Activated effector memory CD4-positive, alpha-beta T cell treated with anti-CD3 and anti-CD28 coated beads, Interleukin-2, amount 50 U/mL, for 16 hours (primary cell): ENCODE measurements around the gene APLF.
"Not testable (repeated sequence)": the region's sequence is repeated elsewhere in the genome, so short reads cannot be mapped to it uniquely, and the experiment has no call there.

ENCODE experiments used
- DNase-seq: peaks from one replicate; pipeline ENCODE4 v3.0.0-alpha.2; 2020

The APLF gene

DNA sequence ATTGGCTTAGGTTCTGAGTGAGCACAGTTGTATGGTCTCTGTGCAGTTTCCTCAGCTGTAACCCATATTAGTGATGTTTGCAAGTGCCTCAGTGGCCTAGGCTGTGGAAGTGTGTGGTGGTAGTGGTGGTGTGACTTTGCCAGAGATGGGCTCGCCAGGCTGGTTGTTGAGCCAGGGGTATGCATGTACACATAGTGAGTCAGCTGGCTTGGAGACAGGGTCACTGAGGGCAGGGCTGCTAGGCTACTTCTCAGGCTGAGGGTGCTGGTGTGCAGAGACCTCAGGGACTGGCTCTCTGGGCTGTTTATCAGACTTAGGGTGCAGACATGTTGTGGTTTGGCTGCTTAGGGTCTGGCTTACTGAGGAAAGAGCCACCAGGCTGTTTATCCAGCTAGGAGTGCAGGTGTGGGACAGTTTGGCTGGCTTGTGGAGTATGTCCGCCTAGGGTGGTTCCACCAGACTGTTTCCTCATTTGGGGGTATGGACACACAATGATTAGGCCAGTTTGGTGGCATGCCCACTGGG, 15.0 kb downstream of the APLF start:
- DNase-seq: no peak

DNA sequence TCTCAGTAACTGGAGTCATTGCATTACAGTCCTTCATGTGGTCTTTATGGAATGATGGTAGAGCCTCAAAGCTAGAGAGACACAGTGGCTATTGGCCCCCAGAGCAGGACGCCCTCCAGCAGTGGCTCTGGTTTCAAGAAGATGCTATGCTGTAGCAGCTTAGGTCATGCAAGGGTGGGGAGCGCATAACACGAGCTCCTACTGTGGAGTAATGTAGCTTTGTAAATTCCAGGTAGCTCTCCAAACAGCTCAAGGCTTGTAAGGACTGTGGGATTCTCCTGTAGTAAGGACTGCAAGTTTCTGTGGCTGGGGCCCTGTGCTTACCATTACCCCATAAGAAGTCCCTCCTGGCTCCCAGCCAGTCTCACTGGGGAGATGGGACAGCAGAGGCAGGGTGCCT, 15.6 kb downstream of the APLF start:
- no peak for DNase-seq

DNA sequence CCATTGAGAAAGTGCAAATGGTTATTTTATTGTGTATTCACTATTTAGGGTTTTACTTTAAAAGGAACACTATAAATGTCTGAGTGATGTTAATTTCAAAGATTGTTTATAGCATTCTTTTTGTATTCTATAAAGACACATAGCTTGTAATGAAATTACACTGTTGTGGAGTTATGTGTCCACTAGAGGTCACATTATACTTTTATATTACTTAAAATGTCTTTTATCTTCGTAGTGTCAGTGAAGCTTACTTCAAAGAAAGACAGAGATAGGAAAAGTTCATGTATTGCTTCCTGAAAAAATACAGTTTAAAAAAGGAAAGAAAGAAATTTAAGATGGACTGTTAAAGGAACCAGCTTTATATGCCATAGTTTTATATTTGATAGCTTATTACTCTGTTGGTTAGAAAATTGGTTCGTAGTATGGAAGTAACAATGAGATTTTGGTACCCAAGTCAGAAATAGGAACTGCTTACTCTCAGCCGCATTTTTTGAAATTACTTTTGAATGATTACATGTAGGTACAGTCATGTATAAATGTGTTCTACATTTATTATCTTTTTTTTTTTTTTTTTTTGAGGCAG, 20.5 kb downstream of the APLF start:
- DNase-seq: no peak

DNA sequence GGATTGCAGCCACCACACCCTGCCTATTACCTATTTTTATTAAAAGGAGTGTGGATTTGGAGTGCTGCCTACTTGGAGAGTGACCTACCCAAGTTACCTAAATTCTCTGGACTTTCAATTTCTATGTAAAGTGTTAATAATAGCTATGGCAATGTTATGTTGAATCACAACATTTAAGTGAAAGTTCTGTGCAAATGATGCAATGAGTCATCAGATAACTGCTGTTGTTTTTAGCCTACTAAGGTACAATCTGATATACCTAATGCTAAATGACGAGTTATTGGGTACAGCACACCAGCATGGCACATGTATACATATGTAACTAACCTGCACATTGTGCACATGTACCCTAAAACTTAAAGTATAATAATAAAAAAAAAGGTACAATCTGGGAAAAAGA, 21.2 kb downstream of the APLF start:
- not testable (repeated sequence) for DNase-seq

DNA sequence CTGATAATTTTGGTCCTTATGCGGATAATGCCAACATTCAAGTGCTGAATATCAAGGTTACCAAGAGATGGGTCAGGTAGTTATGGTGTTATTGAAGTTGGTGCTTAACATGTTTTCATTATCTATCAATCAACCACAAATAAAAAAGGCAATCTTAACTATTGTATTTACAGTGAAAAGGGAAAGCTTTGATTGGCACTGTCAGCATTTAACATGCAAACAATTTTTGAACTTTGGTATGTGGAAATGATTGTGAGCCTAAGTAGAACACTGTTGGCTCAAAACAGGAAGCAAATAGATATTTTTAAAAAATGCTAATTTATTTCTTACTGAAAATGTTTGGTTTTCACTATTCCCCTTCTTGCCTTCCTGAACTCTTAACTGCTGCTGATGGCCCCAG, 21.9 kb downstream of the APLF start:
- no peak for DNase-seq

DNA sequence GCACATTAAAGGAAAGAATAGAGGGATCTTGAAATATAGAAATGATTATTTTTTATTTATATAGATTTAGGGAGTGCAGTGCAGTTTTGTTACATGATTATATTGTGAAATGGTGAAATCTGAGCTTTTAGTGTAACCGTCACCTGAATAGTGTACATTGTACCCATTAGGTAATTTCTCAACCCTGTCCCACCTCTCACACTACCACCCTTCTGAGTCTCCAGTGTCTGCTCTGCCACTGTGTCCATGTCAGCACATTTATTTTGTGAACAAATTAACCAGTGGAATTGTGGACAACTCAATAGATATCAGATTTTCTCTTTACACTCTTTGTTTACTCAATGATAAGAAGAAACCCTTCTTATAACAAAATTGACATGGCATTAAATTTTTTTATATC, 24.2 kb downstream of the APLF start:
- DNase-seq: no peak

DNA sequence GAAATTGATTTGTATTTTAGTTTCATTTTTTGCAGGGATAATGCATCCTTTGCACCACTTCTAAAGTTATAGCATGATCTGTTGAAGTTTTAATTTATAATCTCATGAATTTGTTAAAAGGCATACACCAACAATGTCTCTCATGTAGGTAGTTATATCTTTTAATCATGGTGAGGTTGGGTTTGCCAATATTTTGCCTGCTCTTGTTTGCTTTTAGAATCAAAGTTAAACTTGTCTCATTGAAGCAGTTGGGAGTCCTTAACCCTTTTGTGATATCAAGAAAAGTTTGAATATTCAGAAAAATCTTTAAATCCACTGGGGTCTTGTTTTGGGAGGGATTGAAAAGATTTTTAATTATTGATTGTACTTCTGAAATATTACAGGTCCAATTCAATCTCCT, 31.7 kb downstream of the APLF start:
- no peak for DNase-seq

DNA sequence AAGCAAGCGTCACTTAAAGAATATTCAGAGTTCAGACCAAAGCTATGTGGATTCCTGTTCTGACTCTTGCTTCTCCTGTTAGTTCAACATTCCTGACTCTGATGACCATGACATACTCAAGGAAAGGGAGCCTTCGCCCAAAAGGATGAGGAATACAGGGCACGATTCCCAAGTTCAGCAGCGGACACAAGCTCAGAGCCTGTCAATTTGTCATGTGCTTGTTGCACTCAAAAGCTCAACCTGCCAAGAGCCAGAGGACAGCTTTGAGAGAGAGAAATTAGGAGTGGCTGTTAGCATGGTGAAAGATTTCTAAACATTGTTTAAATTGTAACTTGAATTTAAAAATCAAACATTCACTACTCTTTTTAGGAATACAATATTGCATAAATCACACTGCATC, 33.3 kb downstream of the APLF start:
- no peak for DNase-seq

DNA sequence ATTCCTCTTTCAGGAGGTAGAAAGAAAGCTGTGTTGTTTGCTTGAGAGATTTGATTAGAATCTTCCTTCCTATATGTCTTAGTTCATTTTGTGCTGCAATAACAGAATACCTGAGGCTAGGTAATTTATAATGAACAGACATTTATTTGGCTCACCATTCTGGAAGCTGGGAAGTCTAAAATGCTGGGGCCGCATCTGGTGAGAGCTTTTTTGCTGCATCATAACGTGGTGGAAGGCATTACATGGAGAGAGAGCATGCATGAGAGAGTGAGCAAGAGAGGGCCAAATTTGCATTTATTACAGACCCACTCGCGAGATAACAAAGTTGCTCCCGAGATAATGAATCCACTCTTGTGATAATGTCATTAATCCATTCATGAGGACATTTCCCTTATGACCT, 34.4 kb downstream of the APLF start:
- DNase-seq: no peak

DNA sequence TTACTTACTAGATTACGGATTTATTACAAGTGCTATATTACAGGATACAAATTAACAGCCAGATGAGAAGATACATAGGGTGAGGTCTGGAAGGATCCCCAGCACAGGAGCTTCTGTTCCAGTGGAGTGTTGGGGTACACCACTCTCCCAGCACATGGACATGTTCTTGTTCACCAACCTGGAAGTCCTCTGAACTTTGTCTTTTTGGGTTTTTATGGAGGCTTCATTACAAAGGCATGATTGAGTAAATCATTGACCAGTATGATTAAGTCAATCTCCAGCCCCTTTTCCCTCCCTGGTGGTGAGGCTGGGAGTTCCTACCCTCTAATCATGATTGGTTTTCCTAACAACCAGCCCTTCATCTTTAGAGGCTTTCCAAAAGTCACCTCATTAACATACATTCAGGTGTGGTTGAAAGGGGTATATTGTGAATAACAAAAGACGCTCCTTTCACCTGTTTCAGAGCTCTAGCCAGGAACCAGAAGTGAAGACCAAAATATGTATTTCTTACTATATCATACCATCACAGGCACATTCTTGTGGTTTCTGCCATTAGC, 38.3 kb downstream of the APLF start:
- DNase-seq: no peak

DNA sequence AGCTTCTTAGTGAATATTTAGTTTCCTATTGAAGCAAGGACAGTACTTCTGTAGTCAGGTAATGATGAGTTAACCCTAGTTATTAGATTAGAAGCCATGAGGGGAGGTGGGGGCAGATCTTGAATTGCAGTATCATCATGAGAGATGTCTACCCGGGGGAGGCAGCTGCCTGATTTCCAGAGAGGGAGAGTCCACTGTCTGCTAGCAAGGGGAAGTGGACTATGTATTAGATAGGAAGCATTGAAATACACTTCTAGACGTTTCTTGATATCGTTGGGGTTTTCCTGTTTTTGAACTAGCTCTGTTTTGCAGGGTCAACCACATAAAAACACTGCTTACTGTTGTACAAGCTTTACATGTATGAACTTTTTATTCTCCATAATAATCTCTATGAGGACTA, 38.8 kb downstream of the APLF start:
- DNase-seq: no peak

DNA sequence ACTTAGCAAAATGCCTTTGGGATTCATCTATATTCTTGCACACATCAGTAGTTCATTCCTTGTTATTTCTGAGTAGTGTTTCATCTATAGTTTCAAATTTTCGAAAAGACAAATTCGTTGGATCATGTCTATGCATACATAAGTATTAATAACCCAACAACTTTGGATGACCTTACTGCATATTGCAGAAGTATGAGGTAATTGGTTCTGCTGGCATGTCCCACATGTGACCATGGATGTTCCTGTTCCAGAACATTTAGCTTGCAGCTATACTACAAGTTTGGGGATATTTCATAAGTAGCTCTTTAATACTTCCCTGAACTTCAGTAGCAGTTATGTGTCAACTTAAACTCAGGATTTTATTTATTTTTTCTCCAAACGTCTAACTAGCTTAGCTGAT, 44.9 kb downstream of the APLF start:
- no peak for DNase-seq

DNA sequence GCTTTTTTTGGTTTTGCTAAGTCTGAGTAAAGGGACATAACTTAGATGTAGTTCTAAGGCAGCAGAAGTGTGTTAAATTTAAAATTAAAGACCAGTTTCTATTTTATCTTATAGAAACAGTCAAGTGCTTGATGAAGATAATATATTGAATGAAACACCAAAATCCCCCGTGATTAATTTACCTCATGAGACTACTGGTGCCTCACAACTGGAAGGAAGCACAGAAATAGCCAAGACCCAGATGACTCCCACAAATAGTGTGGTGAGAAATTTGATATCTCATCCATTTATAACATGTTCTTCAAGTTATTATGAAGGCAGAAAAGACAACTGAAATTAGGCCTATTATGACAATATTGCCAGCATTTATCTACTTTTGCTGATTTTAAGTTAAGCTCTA, 45.6 kb downstream of the APLF start:
- no peak for DNase-seq

DNA sequence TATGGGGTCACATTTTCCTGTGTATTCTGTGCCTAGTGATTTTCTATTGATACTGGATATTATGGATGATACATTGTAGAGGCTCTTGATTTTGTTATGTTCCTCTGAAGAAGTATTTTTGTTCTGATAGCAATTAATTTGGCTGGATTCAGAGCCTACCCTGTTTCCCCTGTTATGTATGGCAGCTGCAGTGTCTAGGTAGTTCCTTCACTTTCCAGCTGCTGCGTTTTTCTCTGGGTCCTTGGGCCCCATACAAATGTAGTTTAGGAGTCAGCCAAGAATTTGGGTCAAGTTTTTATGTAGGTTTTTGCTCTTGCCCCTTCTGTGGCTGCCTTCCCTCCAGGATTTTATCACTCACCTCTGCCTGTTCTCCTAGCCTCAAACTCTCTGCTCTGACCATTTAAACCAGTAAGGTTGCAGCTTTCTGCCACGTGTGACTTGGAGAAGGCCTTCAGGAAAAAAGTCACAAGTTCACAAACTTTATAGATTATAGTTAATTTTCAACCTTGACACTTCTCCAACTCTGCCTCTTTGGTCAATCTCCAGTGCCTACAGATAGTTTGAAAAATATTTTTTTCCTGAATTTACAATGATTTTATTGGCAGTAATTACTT, 47.0 kb downstream of the APLF start:
- DNase-seq: no peak

DNA sequence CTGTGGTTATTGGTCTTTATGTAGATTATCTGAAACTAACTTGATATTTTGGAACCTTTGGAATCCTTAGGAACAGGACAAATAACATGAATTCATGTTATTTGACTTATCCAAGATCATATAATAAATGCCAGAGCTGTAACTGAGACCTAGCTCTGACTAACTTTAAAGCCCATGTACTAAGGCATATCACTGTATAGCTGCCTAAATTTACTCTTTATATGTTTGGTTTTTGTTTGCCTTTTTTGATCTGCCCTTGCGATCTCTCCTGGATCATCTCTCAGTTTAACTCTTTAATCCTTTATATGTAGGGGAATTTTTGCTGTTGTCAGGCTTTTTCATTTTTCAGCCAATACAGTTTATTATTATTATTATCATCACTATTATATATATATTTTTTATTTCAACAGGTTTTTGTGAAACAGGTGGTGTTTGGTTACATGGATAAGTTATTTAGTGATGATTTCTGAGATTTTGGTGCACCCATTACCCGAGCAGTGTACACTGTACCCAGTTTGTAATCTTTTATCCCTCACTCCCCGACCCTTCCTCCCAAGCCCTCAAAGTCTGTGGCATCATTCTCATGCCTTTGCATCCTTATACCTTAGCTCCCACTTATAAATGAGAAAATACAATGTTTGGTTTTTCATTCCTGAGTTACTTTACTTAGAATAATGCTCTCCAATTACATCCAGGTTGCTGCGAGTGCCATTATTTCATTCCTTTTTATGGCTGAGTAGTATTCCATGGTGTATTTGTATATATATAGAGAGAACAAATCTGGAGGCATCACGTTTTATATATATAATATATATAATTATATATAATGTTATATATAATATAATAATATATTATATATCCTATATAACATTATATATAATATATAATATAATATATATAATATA, 48.9 kb downstream of the APLF start:
- no peak for DNase-seq

DNA sequence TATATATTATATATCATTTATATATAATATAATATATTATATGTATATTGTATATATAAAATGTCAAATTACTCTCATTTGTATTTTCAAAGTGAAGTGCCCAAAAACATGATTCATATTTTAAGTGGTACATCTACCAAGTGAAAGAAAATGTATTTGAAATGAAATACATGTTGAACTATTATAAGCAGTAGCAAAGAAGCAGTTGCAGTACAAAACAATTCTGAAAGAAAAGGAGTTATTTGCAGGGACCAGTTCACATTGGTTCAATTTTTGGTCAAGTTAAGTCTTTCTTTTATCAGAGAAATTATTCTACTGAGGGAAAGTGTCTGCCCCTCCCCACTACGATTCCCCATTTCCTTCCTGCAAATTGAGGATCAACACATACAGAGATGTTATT, 51.9 kb downstream of the APLF start:
- no peak for DNase-seq

DNA sequence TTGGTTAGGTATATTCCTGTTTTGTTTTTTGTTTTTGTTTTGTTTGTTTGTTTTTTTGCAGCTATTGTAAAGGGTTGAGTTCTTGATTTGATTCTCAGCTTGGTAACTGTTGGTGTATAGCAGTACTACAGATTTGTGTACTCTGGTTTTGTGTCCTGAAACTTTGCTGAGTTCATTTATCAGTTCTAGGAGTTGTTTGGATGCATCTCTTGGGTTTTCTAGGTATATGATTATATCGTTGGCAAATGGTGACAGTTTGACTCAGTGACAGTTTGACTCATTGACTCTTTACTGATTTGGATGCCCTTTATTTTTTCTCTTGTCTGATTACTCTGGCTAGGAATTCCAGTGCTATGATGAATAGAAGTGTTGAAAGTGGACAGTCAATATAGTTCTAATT, 53.7 kb downstream of the APLF start:
- no peak for DNase-seq

DNA sequence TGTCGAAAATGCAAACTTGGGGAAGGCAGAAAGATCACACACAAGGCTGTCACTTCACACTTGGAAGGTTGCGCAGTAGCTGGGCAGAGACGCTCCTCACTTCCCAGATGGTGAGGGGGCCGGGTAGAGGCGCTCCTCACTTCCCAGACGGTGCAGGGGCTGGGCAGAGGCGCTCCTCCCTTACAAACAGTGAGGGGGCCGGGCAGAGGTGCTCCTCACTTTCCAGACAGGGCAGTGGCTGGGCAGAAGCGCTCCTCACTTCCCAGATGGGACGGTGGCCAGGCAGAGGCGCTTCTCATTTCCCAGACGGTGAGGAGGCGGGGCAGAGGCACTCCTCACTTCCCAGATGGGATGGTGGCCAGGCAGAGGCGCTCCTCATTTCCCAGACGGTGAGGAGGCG, 59.6 kb downstream of the APLF start:
- not testable (repeated sequence) for DNase-seq

DNA sequence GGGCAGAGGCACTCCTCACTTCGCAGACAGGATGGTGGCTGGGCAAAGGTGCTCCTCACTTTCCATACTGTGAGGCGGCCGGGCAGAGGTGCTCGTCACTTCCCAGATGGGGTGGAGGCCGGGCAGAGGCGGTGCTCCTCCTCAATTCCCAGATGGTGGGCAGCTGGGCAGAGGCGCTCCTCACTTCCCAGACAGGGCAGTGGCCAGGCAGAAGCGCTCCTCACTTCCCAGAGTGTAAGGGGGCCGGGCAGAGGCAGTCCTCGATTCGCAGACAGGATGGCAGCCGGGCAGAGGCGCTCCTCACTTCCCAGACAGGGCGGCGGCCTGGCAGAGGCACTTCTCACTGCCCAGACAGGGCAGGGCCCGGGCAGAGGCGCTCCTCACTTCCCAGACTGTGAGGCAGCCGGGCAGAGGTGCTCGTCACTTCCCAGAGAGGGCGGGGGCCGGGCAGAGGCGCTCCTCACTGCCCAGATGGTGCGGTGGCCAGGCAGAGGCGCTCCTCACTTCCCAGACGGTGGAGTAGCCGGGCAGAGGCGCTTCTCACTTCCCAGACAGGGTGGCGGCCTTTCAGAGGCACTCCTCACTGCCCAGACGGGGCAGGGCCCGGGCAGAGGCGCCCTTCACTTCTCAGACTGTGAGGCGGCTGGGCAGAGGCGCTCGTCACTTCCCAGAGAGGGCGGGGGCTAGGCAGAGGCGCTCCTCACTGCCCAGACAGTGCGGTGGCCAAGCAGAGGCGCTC, 60.1 kb downstream of the APLF start:
- not testable (repeated sequence) for DNase-seq

DNA sequence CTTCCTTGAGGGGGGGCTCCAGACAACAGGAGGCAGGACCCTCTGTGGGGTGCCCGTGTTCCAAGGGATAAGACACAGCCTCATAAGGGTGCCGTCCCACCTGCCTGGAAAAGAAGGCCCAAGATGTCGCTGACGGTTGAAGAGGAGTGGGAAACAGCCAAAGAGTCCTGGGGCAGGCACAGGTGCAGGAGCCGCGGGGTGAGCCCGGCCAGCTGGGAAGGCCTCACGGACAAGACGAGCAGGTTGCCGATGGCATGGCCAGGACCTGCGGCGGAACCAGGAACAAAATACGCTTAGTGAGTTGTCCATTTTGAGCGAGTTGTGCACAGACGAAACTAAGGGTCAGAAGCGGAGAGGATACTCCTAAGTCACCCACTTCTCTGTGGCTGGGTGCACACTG, 61.8 kb downstream of the APLF start:
- DNase-seq: not testable (repeated sequence)

DNA sequence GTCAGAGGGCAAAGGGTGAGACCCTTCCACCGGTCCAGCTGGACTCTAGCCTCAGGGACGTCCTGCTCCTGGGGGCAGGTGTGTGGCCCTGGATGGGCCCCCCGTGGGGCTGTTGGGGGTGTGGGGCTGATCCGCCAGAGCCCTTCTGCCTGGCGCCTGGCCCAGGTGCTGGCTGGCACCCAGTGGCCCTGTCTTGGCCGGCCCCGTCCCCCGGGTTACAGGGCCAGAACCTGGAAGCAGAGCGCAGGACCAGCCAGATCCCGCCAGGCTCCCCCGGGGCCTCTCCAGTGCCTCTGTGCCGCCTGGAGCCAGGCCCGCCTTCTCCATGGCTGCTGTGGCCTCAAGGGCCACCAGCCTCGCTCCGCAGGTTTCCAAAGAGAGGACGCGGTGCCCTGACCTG, 62.3 kb downstream of the APLF start:
- DNase-seq: not testable (repeated sequence)

DNA sequence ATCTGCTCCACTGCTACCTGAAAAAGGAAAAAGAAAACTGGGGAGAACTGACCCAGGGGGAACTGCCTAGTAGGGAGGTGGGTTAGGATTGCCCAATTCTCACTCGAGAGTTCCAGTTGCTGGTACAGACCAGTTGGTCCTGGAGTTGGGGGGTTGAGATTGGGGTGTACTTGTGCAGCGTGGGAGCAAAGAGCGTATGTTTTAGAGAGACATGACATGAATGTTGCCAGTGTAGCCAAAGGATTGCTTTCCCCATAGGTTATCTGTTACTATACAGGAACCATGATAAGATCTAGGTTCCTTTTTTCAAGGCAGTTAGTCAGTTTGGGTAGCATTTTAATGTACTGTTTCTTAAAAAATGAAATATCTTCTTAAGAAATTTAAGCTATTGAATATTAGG, 68.6 kb downstream of the APLF start:
- no peak for DNase-seq

DNA sequence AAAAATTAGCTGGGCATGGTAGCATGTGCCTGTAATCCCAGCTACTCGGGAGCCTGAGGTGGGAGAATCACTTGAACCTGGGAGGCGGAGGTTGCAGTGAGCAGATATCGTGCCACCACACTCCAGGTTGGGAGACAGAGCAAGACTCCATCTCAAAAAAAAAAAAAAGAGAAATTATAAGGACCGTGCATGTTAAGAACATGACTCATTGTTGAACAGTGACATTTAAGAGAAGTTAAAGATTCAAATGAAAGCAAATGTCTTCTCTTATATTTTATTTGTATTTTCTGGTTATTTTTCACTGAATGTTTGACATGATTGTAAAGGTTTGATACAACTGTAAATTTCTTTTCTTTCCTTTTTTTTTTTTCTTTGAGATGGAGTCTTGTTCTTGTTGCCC, 69.6 kb downstream of the APLF start:
- DNase-seq: no peak
